Measurements from ENCODE around the gene RIT2.

DNA sequence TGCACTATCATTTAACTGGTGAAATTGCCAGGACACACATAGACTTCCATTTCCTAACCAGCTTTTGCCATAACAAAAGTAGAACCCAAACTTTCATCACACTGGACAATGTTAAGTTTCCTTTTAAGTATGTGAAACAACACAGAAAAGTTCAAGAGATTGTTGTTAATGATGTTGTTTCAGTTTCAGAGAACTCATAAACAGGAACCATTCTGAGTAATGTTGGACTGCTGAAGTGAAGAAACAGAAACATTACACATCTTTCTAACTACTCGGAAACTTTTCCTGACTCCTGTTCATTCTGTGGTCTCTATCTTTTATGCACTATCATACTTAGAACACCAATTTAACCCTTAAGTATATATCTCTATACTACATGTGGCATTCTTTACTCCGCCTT is 179.2 kb downstream of the RIT2 start:
- TF ChIP-seq, protein P1, sequence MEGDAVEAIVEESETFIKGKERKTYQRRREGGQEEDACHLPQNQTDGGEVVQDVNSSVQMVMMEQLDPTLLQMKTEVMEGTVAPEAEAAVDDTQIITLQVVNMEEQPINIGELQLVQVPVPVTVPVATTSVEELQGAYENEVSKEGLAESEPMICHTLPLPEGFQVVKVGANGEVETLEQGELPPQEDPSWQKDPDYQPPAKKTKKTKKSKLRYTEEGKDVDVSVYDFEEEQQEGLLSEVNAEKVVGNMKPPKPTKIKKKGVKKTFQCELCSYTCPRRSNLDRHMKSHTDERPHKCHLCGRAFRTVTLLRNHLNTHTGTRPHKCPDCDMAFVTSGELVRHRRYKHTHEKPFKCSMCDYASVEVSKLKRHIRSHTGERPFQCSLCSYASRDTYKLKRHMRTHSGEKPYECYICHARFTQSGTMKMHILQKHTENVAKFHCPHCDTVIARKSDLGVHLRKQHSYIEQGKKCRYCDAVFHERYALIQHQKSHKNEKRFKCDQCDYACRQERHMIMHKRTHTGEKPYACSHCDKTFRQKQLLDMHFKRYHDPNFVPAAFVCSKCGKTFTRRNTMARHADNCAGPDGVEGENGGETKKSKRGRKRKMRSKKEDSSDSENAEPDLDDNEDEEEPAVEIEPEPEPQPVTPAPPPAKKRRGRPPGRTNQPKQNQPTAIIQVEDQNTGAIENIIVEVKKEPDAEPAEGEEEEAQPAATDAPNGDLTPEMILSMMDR (IDR thresholded peaks at IDR 0.05): no peak
- TF ChIP-seq POLR2A (IDR thresholded peaks at IDR 0.05): no peak

Measured in heart left ventricle (tissue), 13 donors.